Umbilical cord (tissue), 2 donors: ENCODE results near the gene CCDC160. TPM values are rescaled to one million over a fixed set of nuclear protein-coding genes. Genes with fewer than 3 reads are reported as not detected.
"Not testable (repeated sequence)": the region's sequence is repeated elsewhere in the genome, so short reads cannot be mapped to it uniquely, and the experiment has no call there.

Experiments used
- DNase-seq: peaks from one replicate; pipeline ENCODE4 v3.0.0-alpha.2; 2015; ENCODE audit warnings: low spot score
- total RNA-seq: library from RNA; depleted of rRNA; stranded (reverse); fragments of >200 nt; gene quantifications from one replicate; pipeline ENCODE4 v1.2.3, GENCODE V29; 2014; ENCODE audit warnings: low replicate concordance; ENCODE audit not compliant: insufficient read depth

The CCDC160 gene
- not detected for total RNA-seq

GRCh38 chrX:134236626-134237614 is at the start of gene CCDC160:
Gene CCDC160 (plus strand): TSS chrX:134237182. CDS start chrX:134244801, 7,619 bp downstream.
- DNase-seq: peak; percentile 26

GRCh38 chrX:134191281-134191680 is 45.7 kb upstream of the CCDC160 start:
- DNase-seq: no peak

- no peak for DNase-seq
Measured at GRCh38 chrX:134194915-134195314, 42.1 kb upstream of the CCDC160 start.

- DNase-seq: no peak
Measured at GRCh38 chrX:134202561-134202960, 34.4 kb upstream of the CCDC160 start.

- no peak for DNase-seq
Measured at GRCh38 chrX:134206221-134206620, 30.8 kb upstream of the CCDC160 start.

- no peak for DNase-seq
Measured at GRCh38 chrX:134210465-134210864, 26.5 kb upstream of the CCDC160 start.

- no peak for DNase-seq
Measured at GRCh38 chrX:134235236-134235635, 1.7 kb upstream of the CCDC160 start.

- not testable (repeated sequence) for DNase-seq
Measured at GRCh38 chrX:134238144-134238543, 1.2 kb downstream of the CCDC160 start.

- DNase-seq: no peak
Measured at GRCh38 chrX:134239016-134239415, 2.0 kb downstream of the CCDC160 start.

- no peak for DNase-seq
Measured at GRCh38 chrX:134240209-134240608, 3.2 kb downstream of the CCDC160 start.

GRCh38 chrX:134241960-134242619 is 5.1 kb downstream of the CCDC160 start:
- DNase-seq: no peak

GRCh38 chrX:134244043-134244442 is 7.1 kb downstream of the CCDC160 start:
- peak; percentile 33 for DNase-seq

- DNase-seq: no peak
Measured at GRCh38 chrX:134246282-134246681, 9.3 kb downstream of the CCDC160 start.

GRCh38 chrX:134247492-134247891 is 10.5 kb downstream of the CCDC160 start:
- no peak for DNase-seq

- DNase-seq: no peak
Measured at GRCh38 chrX:134249241-134249640, 12.3 kb downstream of the CCDC160 start.

- no peak for DNase-seq
Measured at GRCh38 chrX:134251241-134251640, 14.3 kb downstream of the CCDC160 start.

- peak; percentile 16 for DNase-seq
Measured at GRCh38 chrX:134254511-134254910, 17.5 kb downstream of the CCDC160 start.

GRCh38 chrX:134255555-134255954 is 18.6 kb downstream of the CCDC160 start:
- DNase-seq: no peak

- no peak for DNase-seq
Measured at GRCh38 chrX:134256684-134257083, 19.7 kb downstream of the CCDC160 start.

GRCh38 chrX:134258202-134258601 is 21.2 kb downstream of the CCDC160 start:
- no peak for DNase-seq

- DNase-seq: not testable (repeated sequence)
Measured at GRCh38 chrX:134285934-134286333, 49.0 kb downstream of the CCDC160 start.

- no peak for DNase-seq
Measured at GRCh38 chrX:134287346-134287745, 50.4 kb downstream of the CCDC160 start.

GRCh38 chrX:134294548-134294947 is 57.6 kb downstream of the CCDC160 start:
- no peak for DNase-seq
